Liver (tissue), 9 donors: ENCODE measurements around the gene TBX1. TPM values are rescaled to one million over a fixed set of nuclear protein-coding genes. Genes with fewer than 3 reads are reported as not detected.

Experiments
- DNase-seq: peaks from one replicate; pipeline ENCODE4 v3.0.0-alpha.2; 2017; ENCODE audit warnings: low spot score
- H3K27ac ChIP-seq, 2 donors: one replicate each; pipeline ENCODE4 v1.7.0; 2013; ENCODE audit warnings: inconsistent platforms in 2 of 2, low read length in 2 of 2, control low read depth in 1 of 2, low read depth in 1 of 2, mild to moderate bottlenecking in 1 of 2
- H3K27me3 ChIP-seq, 4 donors: one replicate each; pipeline versions ENCODE4 v1.6.1 to v1.7.0; 2013; ENCODE audit warnings: low read length in 3 of 4, inconsistent platforms in 1 of 4, mild to moderate bottlenecking in 1 of 4, moderate library complexity in 1 of 4; ENCODE audit not compliant: control insufficient read depth in 4 of 4, insufficient read depth in 4 of 4
- H3K36me3 ChIP-seq, 4 donors: one replicate each; pipeline versions ENCODE4 v1.6.1 to v1.7.0; 2013; ENCODE audit warnings: low read length in 3 of 4, mild to moderate bottlenecking in 3 of 4, low read depth in 1 of 4, moderate library complexity in 1 of 4; ENCODE audit not compliant: control insufficient read depth in 4 of 4, insufficient read depth in 3 of 4
- H3K4me1 ChIP-seq, 4 donors: one replicate each; pipeline versions ENCODE4 v1.6.1 to v1.7.0; 2013; ENCODE audit warnings: low read length in 3 of 4, mild to moderate bottlenecking in 3 of 4, moderate library complexity in 1 of 4; ENCODE audit not compliant: control insufficient read depth in 4 of 4, insufficient read depth in 4 of 4
- H3K4me3 ChIP-seq, 3 donors: one replicate each; pipeline versions ENCODE4 v1.6.1 to v1.7.0; 2013; ENCODE audit warnings: low read length in 3 of 3, control low read depth in 1 of 3, low read depth in 1 of 3, mild to moderate bottlenecking in 1 of 3
- H3K9ac ChIP-seq, 2 donors: one replicate each; pipeline ENCODE4 v1.7.0; 2013; ENCODE audit warnings: low read length in 2 of 2, mild to moderate bottlenecking in 2 of 2, moderate library complexity in 2 of 2, control low read depth in 1 of 2, low read depth in 1 of 2
- H3K9me3 ChIP-seq, 4 donors: one replicate each; pipeline versions ENCODE4 v1.6.1 to v1.7.0; 2013; ENCODE audit warnings: low read length in 3 of 4; ENCODE audit not compliant: control insufficient read depth in 4 of 4
- FOXA2 ChIP-seq: IDR thresholded peaks from 2 replicates; pipeline ENCODE4 v1.6.1; 2016; ENCODE audit warnings: antibody characterized with exemption
- HNF4A ChIP-seq, 2 donors: conservative IDR thresholded peaks; 2 replicates each; pipeline ENCODE4 v1.6.1; 2016; ENCODE audit warnings: antibody characterized with exemption in 2 of 2, mild to moderate bottlenecking in 2 of 2
- HNF4G ChIP-seq: IDR thresholded peaks from 2 replicates; pipeline ENCODE4 v1.6.1; 2016; ENCODE audit warnings: antibody characterized with exemption
- JUND ChIP-seq, 2 donors: IDR thresholded peaks; 2 replicates each; pipeline ENCODE4 v1.6.1; 2016; ENCODE audit warnings: antibody characterized with exemption in 2 of 2
- NR2F2 ChIP-seq: IDR thresholded peaks from 2 replicates; pipeline ENCODE4 v1.6.1; 2016; ENCODE audit warnings: antibody characterized with exemption
- RAD21 ChIP-seq, 2 donors: IDR thresholded peaks; 2 replicates each; pipeline ENCODE4 v1.6.1; 2016; ENCODE audit warnings: antibody characterized with exemption in 2 of 2, mild to moderate bottlenecking in 2 of 2
- TAF1 ChIP-seq: conservative IDR thresholded peaks from 2 replicates; pipeline ENCODE4 v1.6.1; 2016; ENCODE audit warnings: antibody characterized with exemption, mild to moderate bottlenecking
- WGBS: extraction: QIAGEN DNeasy Blood & Tissue Kit; methylation state at CpG from one replicate; pipeline ENCODE4 v1.1.7; 2013; 5-methylcytosine and 5-hydroxymethylcytosine counted together
- polyA plus RNA-seq, 2 donors: library from polyadenylated mRNA; stranded (reverse) in 1 of 2; unstranded in 1 of 2; fragments of 200-250 nt in 1 of 2; fragments of >200 nt in 1 of 2; fragmentation: Nextera tagmentation in 1 of 2; extraction: Ambion mirVana in 1 of 2; gene quantifications; one replicate each; pipeline versions ENCODE4 v1.2.1 to v1.2.3, GENCODE V29; 2013 to 2015
- total RNA-seq, 2 donors: library from RNA; depleted of rRNA; stranded (reverse); fragments of >200 nt; gene quantifications; one replicate each; pipeline ENCODE4 v1.2.3, GENCODE V29; 2014
- TF ChIP-seq, protein P1 (sequence below): IDR thresholded peaks from 2 replicates; pipeline ENCODE4 v1.6.1; 2016; ENCODE audit warnings: antibody characterized with exemption, mild to moderate bottlenecking
- TF ChIP-seq, protein P2 (sequence below): fragments of 150-350 bp; IDR thresholded peaks from 2 replicates; pipeline ENCODE4 v1.5.1; 2017; ENCODE audit warnings: improper control_type of control experiment, low read depth, low read length; ENCODE audit not compliant: missing input control
- TF ChIP-seq, protein P3 (sequence below): IDR thresholded peaks from 2 replicates; pipeline ENCODE4 v1.6.1; 2016; ENCODE audit warnings: antibody characterized with exemption
- donor health status: healthy.
- donor health status: healthy.
- donor health status: healthy.
- donor health status: healthy.
- donor health status: healthy.

Gene TBX1
- total and polyA plus RNA-seq, 4 donors = 0.17 to 0.18 TPM; not detected in 2

DNA sequence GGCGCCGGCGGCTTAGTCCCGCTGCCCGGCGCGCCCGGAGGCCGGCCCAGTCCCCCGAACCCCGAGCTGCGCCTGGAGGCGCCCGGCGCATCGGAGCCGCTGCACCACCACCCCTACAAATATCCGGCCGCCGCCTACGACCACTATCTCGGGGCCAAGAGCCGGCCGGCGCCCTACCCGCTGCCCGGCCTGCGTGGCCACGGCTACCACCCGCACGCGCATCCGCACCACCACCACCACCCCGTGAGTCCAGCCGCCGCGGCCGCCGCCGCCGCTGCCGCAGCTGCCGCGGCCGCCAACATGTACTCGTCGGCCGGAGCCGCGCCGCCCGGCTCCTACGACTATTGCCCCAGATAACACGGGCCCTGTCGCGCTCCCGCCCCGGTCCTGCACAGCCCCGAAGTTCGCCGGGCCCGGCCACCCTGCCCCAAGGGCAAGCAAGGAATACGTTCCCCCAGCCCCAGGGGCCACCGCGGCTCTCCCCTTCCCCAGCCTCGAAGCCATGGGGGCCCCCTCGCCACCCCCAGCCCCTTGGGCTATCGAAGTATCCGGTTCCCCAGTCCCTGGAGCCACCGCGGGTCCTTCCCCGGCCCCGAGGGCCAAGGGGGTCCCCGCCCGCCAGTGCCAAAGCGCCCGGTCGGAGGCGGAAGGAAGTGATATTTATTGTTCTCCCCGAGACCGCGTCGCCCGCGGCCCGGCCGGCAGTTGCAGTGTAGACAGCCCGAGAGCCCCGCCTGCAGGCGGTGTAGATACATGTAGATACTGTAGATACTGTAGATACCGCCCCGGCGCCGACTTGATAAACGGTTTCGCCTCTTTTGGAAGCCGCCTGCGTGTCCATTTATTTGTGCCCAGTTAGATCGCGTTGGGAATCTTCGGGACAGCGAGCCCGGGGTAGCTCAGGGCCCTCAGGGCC lies 6.2 kb downstream of the TBX1 start:
- 2% methylated on average over 103 of the region's 103 CpGs for WGBS
- Histone ChIP-seq H3K27me3 (peaks cover 5 to 9% (median 8%) of the 10 kb centered on the region in 4 donors), H3K9me3 (no peaks in the 10 kb centered on the region), H3K4me3 (peak overlapping the region in 1 of 3 donors; percentile 44), H3K9ac (no peak overlapping the region), H3K4me1 (peaks cover 0 to 29% (median 5%) of the 10 kb centered on the region in 4 donors), H3K27ac (no peak overlapping the region), H3K36me3 (peaks cover 0 to 1% (median 0%) of the 10 kb centered on the region in 4 donors)
- TF ChIP-seq, protein P1, sequence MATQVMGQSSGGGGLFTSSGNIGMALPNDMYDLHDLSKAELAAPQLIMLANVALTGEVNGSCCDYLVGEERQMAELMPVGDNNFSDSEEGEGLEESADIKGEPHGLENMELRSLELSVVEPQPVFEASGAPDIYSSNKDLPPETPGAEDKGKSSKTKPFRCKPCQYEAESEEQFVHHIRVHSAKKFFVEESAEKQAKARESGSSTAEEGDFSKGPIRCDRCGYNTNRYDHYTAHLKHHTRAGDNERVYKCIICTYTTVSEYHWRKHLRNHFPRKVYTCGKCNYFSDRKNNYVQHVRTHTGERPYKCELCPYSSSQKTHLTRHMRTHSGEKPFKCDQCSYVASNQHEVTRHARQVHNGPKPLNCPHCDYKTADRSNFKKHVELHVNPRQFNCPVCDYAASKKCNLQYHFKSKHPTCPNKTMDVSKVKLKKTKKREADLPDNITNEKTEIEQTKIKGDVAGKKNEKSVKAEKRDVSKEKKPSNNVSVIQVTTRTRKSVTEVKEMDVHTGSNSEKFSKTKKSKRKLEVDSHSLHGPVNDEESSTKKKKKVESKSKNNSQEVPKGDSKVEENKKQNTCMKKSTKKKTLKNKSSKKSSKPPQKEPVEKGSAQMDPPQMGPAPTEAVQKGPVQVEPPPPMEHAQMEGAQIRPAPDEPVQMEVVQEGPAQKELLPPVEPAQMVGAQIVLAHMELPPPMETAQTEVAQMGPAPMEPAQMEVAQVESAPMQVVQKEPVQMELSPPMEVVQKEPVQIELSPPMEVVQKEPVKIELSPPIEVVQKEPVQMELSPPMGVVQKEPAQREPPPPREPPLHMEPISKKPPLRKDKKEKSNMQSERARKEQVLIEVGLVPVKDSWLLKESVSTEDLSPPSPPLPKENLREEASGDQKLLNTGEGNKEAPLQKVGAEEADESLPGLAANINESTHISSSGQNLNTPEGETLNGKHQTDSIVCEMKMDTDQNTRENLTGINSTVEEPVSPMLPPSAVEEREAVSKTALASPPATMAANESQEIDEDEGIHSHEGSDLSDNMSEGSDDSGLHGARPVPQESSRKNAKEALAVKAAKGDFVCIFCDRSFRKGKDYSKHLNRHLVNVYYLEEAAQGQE = no peak
- TF ChIP-seq JUND (IDR thresholded peaks at IDR 0.05) = no peak
- TF ChIP-seq, protein P2, sequence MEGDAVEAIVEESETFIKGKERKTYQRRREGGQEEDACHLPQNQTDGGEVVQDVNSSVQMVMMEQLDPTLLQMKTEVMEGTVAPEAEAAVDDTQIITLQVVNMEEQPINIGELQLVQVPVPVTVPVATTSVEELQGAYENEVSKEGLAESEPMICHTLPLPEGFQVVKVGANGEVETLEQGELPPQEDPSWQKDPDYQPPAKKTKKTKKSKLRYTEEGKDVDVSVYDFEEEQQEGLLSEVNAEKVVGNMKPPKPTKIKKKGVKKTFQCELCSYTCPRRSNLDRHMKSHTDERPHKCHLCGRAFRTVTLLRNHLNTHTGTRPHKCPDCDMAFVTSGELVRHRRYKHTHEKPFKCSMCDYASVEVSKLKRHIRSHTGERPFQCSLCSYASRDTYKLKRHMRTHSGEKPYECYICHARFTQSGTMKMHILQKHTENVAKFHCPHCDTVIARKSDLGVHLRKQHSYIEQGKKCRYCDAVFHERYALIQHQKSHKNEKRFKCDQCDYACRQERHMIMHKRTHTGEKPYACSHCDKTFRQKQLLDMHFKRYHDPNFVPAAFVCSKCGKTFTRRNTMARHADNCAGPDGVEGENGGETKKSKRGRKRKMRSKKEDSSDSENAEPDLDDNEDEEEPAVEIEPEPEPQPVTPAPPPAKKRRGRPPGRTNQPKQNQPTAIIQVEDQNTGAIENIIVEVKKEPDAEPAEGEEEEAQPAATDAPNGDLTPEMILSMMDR = peak; percentile 24
- peak; percentile 26 to 31 for TF ChIP-seq RAD21 (IDR thresholded peaks at IDR 0.05)
- DNase-seq = no peak

DNA sequence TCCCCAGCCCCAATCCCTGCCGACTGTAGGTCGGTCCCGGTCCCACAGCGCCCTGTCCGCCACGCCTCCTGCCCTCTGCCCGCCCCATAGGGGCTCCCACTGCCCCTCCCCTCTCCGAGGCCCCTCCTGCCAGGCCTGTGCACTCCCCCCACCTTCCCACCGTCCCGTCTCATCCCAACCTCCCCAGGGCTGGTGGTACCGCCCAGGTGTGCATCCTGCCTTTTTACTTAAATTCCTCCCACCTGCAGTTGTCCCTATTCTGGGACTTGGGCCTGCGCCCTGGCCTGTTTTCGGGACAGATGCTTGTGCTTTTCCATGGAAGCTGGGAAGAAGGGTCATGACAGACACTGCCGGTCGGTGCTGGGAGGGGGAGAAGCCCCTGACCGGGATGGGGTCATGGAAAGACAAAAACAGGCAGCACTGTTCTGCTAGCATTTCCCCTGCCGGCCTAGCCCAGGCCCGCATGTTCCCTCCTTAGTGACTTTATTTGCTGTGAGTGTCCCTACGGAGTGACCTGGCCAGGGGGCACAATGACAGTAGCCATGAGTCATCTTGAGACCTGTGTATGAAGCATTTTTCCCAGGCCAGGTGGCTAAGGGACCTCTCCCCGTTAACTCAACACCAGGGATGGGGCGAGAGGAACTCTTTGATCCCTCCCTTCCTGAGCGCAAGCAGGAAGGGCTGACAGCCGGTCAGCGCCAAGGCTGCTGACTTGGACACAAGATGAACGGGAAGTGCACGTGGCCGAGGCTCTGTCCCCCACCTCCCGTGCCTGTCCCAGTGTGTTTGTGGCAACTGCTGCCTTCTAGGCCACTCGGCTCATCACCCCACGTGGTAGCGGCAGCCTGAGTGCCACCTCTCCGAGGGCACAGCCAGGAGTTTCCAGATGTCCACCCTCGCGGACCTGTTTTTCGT lies 7.1 kb downstream of the TBX1 start:
- no peak overlapping the region for H3K9ac ChIP-seq
- 21% methylated on average over 35 of the region's 35 CpGs for WGBS
- H3K4me3 ChIP-seq = peak overlapping the region in 1 of 3 donors; percentile 44
- peaks cover 0 to 1% (median 0%) of the 10 kb centered on the region in 4 donors for H3K36me3 ChIP-seq
- H3K4me1 ChIP-seq = peaks cover 0 to 29% (median 5%) of the 10 kb centered on the region in 4 donors
- no peaks in the 10 kb centered on the region for H3K9me3 ChIP-seq
- TF ChIP-seq FOXA2 (no peak), HNF4G (no peak), TAF1 (no peak), HNF4A (conservative IDR thresholded peaks at IDR 0.05) (no peak), NR2F2 (peak; percentile 29), RAD21 (IDR thresholded peaks at IDR 0.05) (no peak)
- TF ChIP-seq, protein P3, sequence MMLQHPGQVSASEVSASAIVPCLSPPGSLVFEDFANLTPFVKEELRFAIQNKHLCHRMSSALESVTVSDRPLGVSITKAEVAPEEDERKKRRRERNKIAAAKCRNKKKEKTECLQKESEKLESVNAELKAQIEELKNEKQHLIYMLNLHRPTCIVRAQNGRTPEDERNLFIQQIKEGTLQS = no peak
- H3K27ac ChIP-seq = no peak overlapping the region
- peaks cover 5 to 9% (median 8%) of the 10 kb centered on the region in 4 donors for H3K27me3 ChIP-seq
- DNase-seq = no peak
